HG02973 (cell line): ENCODE data around the gene HDAC4.

Source experiments
- ATAC-seq: cut with Tn5 transposase; IDR thresholded peaks from one replicate; pipeline ENCODE4 v1.9.1; 2021; ENCODE audit warnings: moderate library complexity; ENCODE audit not compliant: unreplicated experiment

The HDAC4 gene

DNA sequence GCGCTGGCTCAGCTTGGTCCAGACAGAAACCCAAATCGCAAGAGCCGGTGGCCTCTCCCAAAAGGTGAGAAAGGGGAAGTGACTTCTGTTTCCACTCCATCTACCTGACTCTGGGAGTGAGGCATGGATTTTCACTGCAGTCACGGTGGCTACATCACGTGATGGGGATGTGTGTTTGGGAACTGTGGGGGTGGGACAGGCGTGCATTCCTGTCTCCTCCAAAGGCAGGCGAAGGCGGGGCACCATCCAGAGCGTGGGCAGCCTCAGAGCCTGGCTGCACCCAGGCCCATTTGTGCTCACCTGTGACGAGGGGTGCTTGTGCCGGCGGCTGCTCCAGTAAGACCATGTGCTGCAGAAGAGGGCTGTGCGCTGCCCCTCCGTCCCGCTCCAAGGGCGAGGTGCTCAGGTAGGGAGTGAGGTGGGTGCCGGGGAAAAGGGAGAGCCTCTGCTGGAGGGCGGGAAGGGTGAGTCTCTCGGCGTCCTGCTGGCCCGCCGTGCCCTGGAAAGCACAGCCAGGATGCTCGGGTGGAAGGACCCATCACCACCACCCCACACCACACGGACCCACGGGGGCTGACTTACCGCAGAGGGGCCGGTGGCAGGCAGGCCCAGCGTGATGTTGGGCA lies 266.8 kb downstream of the HDAC4 start:
- ATAC-seq, result no peak

DNA sequence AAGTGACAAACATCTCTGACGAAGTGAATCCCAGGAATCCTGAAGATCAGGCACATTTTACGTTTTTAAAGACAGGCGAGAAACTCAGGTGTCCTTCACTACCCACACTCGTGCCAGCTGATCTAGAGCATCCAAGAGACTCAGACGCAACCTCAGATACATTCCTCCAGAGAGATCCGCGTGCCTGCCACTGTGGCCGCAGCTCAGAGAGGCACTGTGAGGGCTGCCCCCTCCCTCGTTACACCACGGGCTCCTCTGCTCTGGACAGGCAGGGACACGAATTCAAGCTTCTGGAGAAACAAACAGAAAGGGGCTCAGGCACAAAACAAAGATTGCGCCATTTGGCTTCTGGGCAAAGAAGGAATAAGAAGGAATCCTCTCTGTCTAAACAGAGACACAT lies 268.0 kb downstream of the HDAC4 start:
- no peak for ATAC-seq

GRCh38 chr2:239132156-239132709 lies 268.6 kb downstream of the HDAC4 start:
- ATAC-seq, result no peak

- no peak for ATAC-seq
Measured at GRCh38 chr2:239131521-239131920, 269.3 kb downstream of the HDAC4 start.

DNA sequence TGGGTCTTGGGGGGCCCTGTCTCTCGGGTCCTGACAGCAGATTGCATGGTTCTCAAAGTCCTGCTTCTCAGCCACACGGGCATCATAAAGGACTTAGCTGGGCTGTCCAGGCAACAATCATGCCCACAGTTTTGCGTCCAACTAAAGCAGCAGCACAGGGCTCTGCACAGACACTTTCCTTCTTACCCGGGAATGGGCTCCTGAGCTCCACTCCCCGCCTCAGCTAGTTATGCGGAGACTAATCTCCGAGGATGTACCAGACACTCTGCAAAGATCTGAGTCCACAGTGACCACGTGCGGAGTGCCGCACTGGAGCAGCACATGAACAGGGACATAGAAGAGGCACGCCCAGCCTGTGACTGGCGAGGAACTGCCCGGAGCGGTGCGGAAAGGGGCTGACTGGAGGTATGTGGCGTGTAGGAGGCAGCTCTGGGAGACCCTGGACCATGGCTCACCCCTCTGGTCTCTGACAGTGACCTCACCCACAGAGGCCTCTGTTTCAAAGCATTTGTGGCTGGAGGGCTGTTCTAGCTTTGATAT lies 270.0 kb downstream of the HDAC4 start:
- no peak for ATAC-seq

- no peak for ATAC-seq
Measured at GRCh38 chr2:239130041-239130440, 270.8 kb downstream of the HDAC4 start.

- ATAC-seq, result no peak
Measured at GRCh38 chr2:239129147-239129920, 271.5 kb downstream of the HDAC4 start.

GRCh38 chr2:239128706-239129105 lies 272.1 kb downstream of the HDAC4 start:
- ATAC-seq, result no peak

DNA sequence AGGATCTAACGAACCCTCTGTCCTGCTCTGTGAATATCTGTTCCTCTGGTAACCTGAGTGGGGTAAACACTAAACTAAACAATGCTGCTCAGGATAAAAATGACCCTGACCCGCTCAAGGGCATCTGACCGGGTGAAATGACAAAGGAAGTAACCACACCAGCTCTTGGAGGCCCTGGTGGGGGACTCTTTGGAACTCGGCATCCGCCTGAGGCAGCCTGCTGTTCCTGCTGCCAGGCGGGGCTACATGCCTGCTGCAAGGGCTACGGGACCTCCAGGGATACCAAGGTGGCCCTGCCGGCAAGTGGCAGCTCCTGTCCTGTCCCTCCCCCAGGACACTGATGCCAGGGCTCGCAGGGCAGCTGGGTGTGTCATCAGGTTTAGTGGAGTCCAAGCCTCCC lies 273.3 kb downstream of the HDAC4 start:
- no peak for ATAC-seq

- ATAC-seq, result no peak
Measured at GRCh38 chr2:239125726-239126675, 274.8 kb downstream of the HDAC4 start.

DNA sequence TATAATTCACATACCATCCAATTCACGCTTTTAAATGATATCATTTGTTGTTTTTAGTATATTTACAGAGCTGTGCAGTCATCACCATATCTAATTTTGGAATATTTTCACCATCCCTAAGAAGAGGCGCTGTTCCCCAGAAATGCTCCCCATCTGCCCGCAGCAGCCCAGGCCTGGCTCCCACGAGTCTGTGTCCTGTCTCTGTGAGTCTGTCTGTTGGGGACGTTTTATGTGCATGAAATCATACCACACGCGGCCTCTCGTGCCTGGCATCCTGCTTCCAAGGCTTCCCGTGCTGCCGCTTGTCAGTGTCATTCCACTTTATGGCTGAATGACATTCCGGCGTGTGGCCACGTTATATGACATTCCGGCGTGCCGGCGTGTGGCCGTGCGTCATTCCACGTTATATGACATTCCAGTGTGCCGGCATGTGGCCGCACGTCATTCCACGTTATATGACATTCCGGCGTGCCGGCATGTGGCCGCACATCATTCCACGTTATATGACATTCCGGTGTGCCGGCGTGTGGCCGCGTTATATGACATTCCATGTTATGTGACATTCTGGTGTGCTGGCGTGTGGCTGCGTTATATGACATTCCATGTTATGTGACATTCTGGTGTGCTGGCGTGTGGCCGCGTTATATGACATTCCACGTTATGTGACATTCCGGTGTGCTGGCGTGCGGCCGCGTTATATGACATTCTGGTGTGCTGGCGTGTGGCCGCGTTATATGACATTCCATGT lies 276.5 kb downstream of the HDAC4 start:
- ATAC-seq, result no peak

- no peak for ATAC-seq
Measured at GRCh38 chr2:239122421-239123110, 278.3 kb downstream of the HDAC4 start.

- ATAC-seq, result no peak
Measured at GRCh38 chr2:239121600-239122012, 279.2 kb downstream of the HDAC4 start.

DNA sequence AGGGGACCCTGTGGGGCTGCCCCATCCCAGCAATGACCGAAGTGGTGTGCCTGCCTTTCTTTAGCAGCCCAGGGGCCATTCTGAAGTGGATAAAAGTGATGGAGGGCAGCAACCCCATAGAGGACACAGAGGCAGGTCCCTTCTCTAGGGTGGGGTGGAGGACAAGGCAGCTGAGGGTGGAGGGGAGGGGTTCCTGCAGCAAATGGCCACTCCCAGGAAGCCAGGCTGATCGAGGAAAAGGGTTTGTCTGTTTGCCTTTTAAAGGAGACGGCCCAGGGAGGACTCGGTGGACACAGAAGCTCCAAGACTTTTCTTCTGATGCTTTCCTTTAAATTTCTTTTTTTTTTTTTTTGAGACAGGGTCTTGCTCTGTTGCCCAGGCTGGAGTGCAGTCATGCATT lies 280.2 kb downstream of the HDAC4 start:
- no peak for ATAC-seq

GRCh38 chr2:239119346-239120126 lies 281.3 kb downstream of the HDAC4 start:
- ATAC-seq, result no peak

- ATAC-seq, result no peak
Measured at GRCh38 chr2:239118675-239119211, 282.1 kb downstream of the HDAC4 start.

- no peak for ATAC-seq
Measured at GRCh38 chr2:239118264-239118663, 282.6 kb downstream of the HDAC4 start.

GRCh38 chr2:239117831-239118230 lies 283.0 kb downstream of the HDAC4 start:
- ATAC-seq, result no peak
